Measurements from ENCODE around the gene TMEM233. TPM values are rescaled to one million over a fixed set of nuclear protein-coding genes. Genes with fewer than 3 reads are reported as not detected.

TMEM233 gene
- total RNA-seq, 4 donors from 2014 or later, result 0.13 to 0.19 (median 0.15) TPM; not detected in 1

- no peaks in the 10 kb centered on the region for H3K4me1 ChIP-seq
- H3K36me3 ChIP-seq, result no peaks in the 10 kb centered on the region
- intact Hi-C loops (cut with DNase I), result no loop called here
- H3K4me3 ChIP-seq, result no peak overlapping the region
- TF ChIP-seq POLR2A (IDR thresholded peaks at IDR 0.05), result no peak
- TF ChIP-seq, protein P1, sequence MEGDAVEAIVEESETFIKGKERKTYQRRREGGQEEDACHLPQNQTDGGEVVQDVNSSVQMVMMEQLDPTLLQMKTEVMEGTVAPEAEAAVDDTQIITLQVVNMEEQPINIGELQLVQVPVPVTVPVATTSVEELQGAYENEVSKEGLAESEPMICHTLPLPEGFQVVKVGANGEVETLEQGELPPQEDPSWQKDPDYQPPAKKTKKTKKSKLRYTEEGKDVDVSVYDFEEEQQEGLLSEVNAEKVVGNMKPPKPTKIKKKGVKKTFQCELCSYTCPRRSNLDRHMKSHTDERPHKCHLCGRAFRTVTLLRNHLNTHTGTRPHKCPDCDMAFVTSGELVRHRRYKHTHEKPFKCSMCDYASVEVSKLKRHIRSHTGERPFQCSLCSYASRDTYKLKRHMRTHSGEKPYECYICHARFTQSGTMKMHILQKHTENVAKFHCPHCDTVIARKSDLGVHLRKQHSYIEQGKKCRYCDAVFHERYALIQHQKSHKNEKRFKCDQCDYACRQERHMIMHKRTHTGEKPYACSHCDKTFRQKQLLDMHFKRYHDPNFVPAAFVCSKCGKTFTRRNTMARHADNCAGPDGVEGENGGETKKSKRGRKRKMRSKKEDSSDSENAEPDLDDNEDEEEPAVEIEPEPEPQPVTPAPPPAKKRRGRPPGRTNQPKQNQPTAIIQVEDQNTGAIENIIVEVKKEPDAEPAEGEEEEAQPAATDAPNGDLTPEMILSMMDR (IDR thresholded peaks at IDR 0.05), result no peak
- no peak overlapping the region for H3K27ac ChIP-seq
- WGBS, 2 donors, result 67 to 74% methylated on average over 4 of the region's 4 CpGs
- peaks cover 0 to 9% (median 0%) of the 10 kb centered on the region in 4 donors for H3K27me3 ChIP-seq
- DNase-seq, result no peak
- H3K9me3 ChIP-seq, result no peaks in the 10 kb centered on the region
Observed at GRCh38 chr12:119602734-119603094, 9.1 kb downstream of the TMEM233 start.

DNA sequence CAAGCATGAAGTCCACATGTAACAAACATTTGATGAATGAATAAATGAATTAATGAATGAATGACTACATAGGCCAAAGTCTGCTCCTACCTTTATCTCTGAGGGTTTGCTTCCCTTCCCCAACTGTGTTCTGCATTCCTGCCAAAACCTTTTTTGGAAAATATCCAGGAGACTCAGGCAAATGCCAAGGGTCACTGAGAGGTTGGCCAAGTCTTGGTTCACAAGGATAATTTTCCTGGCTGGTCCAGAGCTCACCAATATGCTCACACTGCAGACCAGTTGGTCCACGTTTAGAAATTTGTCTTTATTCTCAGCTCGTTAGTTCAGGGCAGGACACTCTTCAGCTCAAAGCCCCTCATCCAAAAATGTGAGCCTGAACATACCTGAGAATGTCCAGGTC lies 10.2 kb downstream of the TMEM233 start:
- intact Hi-C loops (cut with DNase I), result no loop called here
- Histone ChIP-seq H3K27ac (no peak overlapping the region), H3K27me3 (no peaks in the 10 kb centered on the region), H3K4me3 (no peak overlapping the region), H3K9me3 (no peaks in the 10 kb centered on the region), H3K4me1 (no peaks in the 10 kb centered on the region), H3K36me3 (no peaks in the 10 kb centered on the region)
- WGBS, 2 donors, result 15 to 43% methylated on average over 2 of the region's 2 CpGs
- TF ChIP-seq, protein P1 (IDR thresholded peaks at IDR 0.05), result no peak
- TF ChIP-seq POLR2A (IDR thresholded peaks at IDR 0.05), result no peak
- DNase-seq, result no peak

- Histone ChIP-seq H3K27ac (no peak overlapping the region), H3K4me3 (no peak overlapping the region), H3K36me3 (no peaks in the 10 kb centered on the region), H3K9me3 (no peaks in the 10 kb centered on the region), H3K27me3 (peaks cover 0 to 10% (median 0%) of the 10 kb centered on the region in 4 donors), H3K4me1 (no peaks in the 10 kb centered on the region)
- 48 to 87% methylated on average over 1 to 3 of the region's 3 CpGs for WGBS, 2 donors
- TF ChIP-seq, protein P1 (IDR thresholded peaks at IDR 0.05), result no peak
- no peak for TF ChIP-seq POLR2A (IDR thresholded peaks at IDR 0.05)
- no peak for DNase-seq
- intact Hi-C loops (cut with DNase I), result no loop called here
Observed at GRCh38 chr12:119609358-119609757, 15.8 kb downstream of the TMEM233 start.

DNA sequence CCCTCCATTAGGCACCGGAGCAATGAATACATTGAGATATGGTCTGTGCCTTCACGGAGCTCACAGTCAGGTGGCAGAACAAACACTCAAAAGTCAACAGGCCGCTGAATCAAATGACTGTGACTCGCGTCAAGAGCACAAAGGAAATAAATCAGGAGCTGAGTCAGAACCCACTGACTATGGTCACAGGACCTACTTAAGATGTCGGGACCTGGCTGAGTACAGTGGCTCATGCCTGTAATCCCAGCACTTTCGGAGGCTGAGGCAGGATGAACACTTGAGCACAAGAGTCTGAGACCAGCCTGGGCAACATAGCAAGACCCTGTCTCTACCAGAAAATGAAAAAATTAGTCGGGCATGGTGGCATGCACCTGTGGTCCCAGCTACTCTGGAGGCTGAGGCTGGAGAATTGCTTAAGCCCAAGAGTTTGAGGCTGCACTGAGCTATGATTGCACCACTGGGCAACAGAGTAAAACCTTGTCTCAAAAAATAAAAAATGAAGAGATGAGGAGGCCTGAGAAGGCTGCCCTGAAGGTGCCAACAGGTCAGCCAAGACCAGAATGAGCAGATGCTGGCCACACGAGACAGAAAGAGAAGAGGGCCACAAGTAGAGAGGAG lies 19.9 kb downstream of the TMEM233 start:
- WGBS, 2 donors, result 52 to 57% methylated on average over 9 of the region's 9 CpGs
- DNase-seq, result no peak
- intact Hi-C loops (cut with DNase I), result no loop called here
- no peak overlapping the region for H3K4me3 ChIP-seq
- H3K36me3 ChIP-seq, result no peaks in the 10 kb centered on the region
- no peaks in the 10 kb centered on the region for H3K9me3 ChIP-seq
- H3K27me3 ChIP-seq, result peaks cover 0 to 10% (median 0%) of the 10 kb centered on the region in 4 donors
- H3K4me1 ChIP-seq, result no peaks in the 10 kb centered on the region
- no peak overlapping the region for H3K27ac ChIP-seq
- TF ChIP-seq, protein P1 (IDR thresholded peaks at IDR 0.05), result no peak
- TF ChIP-seq POLR2A (IDR thresholded peaks at IDR 0.05), result no peak

DNA sequence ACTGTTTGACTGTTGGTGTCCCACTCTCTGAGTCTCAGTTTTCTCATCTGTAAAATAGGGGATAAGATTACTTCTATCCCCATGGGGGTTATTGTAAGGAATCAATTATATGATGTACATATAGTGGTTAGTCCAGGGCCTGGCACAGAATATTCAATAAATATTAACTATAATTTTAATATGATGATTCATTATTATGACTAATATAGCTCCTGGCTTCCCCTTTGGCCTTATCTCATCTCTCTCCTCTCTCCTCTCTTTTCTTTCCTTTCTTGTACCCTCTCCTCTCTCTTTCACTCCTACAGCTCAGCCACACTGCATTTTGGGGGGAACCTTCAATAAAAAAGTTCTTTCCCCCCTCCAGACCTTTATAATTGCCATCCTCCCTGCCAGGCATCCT lies 21.1 kb downstream of the TMEM233 start:
- Histone ChIP-seq H3K36me3 (no peaks in the 10 kb centered on the region), H3K4me1 (no peaks in the 10 kb centered on the region), H3K27ac (no peak overlapping the region), H3K27me3 (peaks cover 0 to 7% (median 0%) of the 10 kb centered on the region in 4 donors), H3K9me3 (no peaks in the 10 kb centered on the region), H3K4me3 (no peak overlapping the region)
- no peak for DNase-seq
- intact Hi-C loops (cut with DNase I), result no loop called here
- no peak for TF ChIP-seq POLR2A (IDR thresholded peaks at IDR 0.05)
- TF ChIP-seq, protein P1 (IDR thresholded peaks at IDR 0.05), result no peak

Measured in esophagus squamous epithelium (tissue), 5 donors.